GM23338 (cell line): ENCODE measurements around the gene PFKP. TPM values are rescaled to one million over a fixed set of nuclear protein-coding genes. Genes with fewer than 3 reads are reported as not detected.

Experiments used
- ATAC-seq: fragments of 200-7000 bp; cut with Tn5 transposase; 3 replicates; pipeline ENCODE4 v1.9.1; 2020
- DNase-seq: peaks from one replicate; pipeline ENCODE4 v3.0.0-alpha.2; 2015; ENCODE audit warnings: low spot score
- H2AFZ ChIP-seq: fragments of 200-600 bp; sonication (generic); 2 replicates; pipeline ENCODE4 v1.8.0; 2016; ENCODE audit warnings: antibody characterized with exemption, mild to moderate bottlenecking, moderate library complexity
- H3F3A ChIP-seq: fragments of 200-600 bp; sonication (generic); replicated peaks from 2 replicates; pipeline ENCODE4 v1.8.0; 2017; ENCODE audit warnings: antibody characterized with exemption, mixed run types, low read depth
- H3K27ac ChIP-seq: fragments of 200-600 bp; sonication (generic); 2 replicates; pipeline ENCODE4 v1.6.1; 2016; ENCODE audit warnings: low read depth
- H3K27me3 ChIP-seq: fragments of 200-600 bp; sonication (generic); 2 replicates; pipeline ENCODE4 v1.8.0; 2016; ENCODE audit warnings: mild to moderate bottlenecking, mixed run types, moderate library complexity; ENCODE audit not compliant: insufficient read depth
- H3K36me3 ChIP-seq: fragments of 200-600 bp; sonication (generic); 2 replicates; pipeline ENCODE4 v1.8.0; 2016; ENCODE audit warnings: mild to moderate bottlenecking; ENCODE audit not compliant: insufficient read depth
- H3K4me1 ChIP-seq: fragments of 200-600 bp; sonication (generic); 2 replicates; pipeline ENCODE4 v1.8.0; 2016; ENCODE audit warnings: mild to moderate bottlenecking, moderate library complexity; ENCODE audit not compliant: insufficient read depth
- H3K4me2 ChIP-seq: fragments of 200-600 bp; sonication (generic); 2 replicates; pipeline ENCODE4 v1.7.1; 2017; ENCODE audit warnings: mixed run types
- H3K4me3 ChIP-seq: fragments of 200-600 bp; sonication (generic); 2 replicates; pipeline ENCODE4 v1.6.1; 2016; ENCODE audit warnings: mixed run types
- H3K79me2 ChIP-seq: fragments of 200-600 bp; sonication (generic); replicated peaks from 2 replicates; pipeline ENCODE4 v1.8.0; 2017; ENCODE audit warnings: mild to moderate bottlenecking; ENCODE audit not compliant: insufficient read depth
- H3K9me2 ChIP-seq: fragments of 200-600 bp; sonication (generic); 2 replicates; pipeline ENCODE4 v1.8.0; 2017; ENCODE audit not compliant: insufficient read depth
- H4K20me1 ChIP-seq: fragments of 200-600 bp; sonication (generic); replicated peaks from 2 replicates; pipeline ENCODE4 v1.8.0; 2017; ENCODE audit warnings: mild to moderate bottlenecking; ENCODE audit not compliant: insufficient read depth
- H3K27ac Mint-ChIP-seq: 2 replicates; pipeline ENCODE4 v1.8.0; 2020; ENCODE audit warnings: inconsistent platforms, mild to moderate bottlenecking, moderate library complexity, mixed read lengths
- H3K27me3 Mint-ChIP-seq: 3 replicates; pipeline ENCODE4 v1.8.0; 2022; ENCODE audit warnings: low read depth, mild to moderate bottlenecking, moderate library complexity, mixed read lengths, inconsistent platforms; ENCODE audit not compliant: insufficient read depth, poor library complexity
- H3K36me3 Mint-ChIP-seq: 3 replicates; pipeline ENCODE4 v1.8.0; 2021; ENCODE audit warnings: low read depth, mild to moderate bottlenecking, inconsistent platforms, moderate library complexity, mixed read lengths
- H3K4me1 Mint-ChIP-seq: 3 replicates; pipeline ENCODE4 v1.8.0; 2020; ENCODE audit warnings: mild to moderate bottlenecking, inconsistent platforms, mixed read lengths
- H3K4me3 Mint-ChIP-seq: 3 replicates; pipeline ENCODE4 v1.8.0; 2021; ENCODE audit warnings: moderate library complexity, mild to moderate bottlenecking, inconsistent platforms, mixed read lengths
- H3K9me3 Mint-ChIP-seq: 3 replicates; pipeline ENCODE4 v1.8.0; 2020; ENCODE audit warnings: moderate library complexity, mild to moderate bottlenecking, inconsistent platforms, mixed read lengths
- CREB1 ChIP-seq: fragments of 250-450 bp; sonication (Bioruptor Pico); IDR thresholded peaks from 2 replicates; pipeline ENCODE4 v1.5.0; 2020; ENCODE audit warnings: low read depth, mild to moderate bottlenecking, moderate library complexity
- EZH2 ChIP-seq: fragments of 200-600 bp; sonication (generic); IDR thresholded peaks from one replicate; pipeline ENCODE4 v1.8.0; 2017; ENCODE audit warnings: antibody characterized with exemption, mild to moderate bottlenecking, low read depth; ENCODE audit not compliant: unreplicated experiment
- EZH2phosphoT487 ChIP-seq: fragments of 200-600 bp; sonication (generic); IDR thresholded peaks from one replicate; pipeline ENCODE4 v1.8.1; 2018; ENCODE audit warnings: antibody characterized with exemption; ENCODE audit not compliant: unreplicated experiment
- JUNB ChIP-seq: IDR thresholded peaks from one replicate; pipeline ENCODE4 v1.6.1; 2016; ENCODE audit warnings: antibody characterized with exemption; ENCODE audit not compliant: unreplicated experiment
- NANOG ChIP-seq: IDR thresholded peaks from 2 replicates; pipeline ENCODE4 v1.6.1; 2016; ENCODE audit warnings: antibody characterized with exemption, borderline replicate concordance
- POLR2AphosphoS5 ChIP-seq: IDR thresholded peaks from 2 replicates; pipeline ENCODE4 v1.6.1; 2016; ENCODE audit warnings: antibody characterized with exemption, low read depth
- STAT1 ChIP-seq: IDR thresholded peaks from one replicate; pipeline ENCODE4 v1.6.1; 2016; ENCODE audit warnings: antibody characterized with exemption; ENCODE audit not compliant: unreplicated experiment
- ZNF114 ChIP-seq: fragments of 250-450 bp; sonication (Bioruptor Pico); IDR thresholded peaks from 2 replicates; pipeline ENCODE4 v1.5.0; 2020; ENCODE audit warnings: mild to moderate bottlenecking, moderate library complexity
- ZNF331 ChIP-seq: fragments of 250-450 bp; sonication (Bioruptor Pico); IDR thresholded peaks from 2 replicates; pipeline ENCODE4 v1.5.0; 2020; ENCODE audit warnings: low read depth, mild to moderate bottlenecking, moderate library complexity
- polyA plus RNA-seq: library from polyadenylated mRNA; unstranded; fragments of >200 nt; fragmentation: Nextera tagmentation; extraction: Ambion mirVana; gene quantifications from 2 replicates; pipeline ENCODE4 v1.2.1, GENCODE V29; 2016
- total RNA-seq: library from RNA; depleted of rRNA; stranded (reverse); fragments of >200 nt; shearing (Covaris generic); gene quantifications from 2 replicates; pipeline ENCODE4 v1.2.3, GENCODE V29; 2014
- TF ChIP-seq, protein P1 (sequence below): IDR thresholded peaks from one replicate; pipeline ENCODE4 v1.6.1; 2018; ENCODE audit warnings: antibody characterized with exemption; ENCODE audit not compliant: unreplicated experiment
- TF ChIP-seq, protein P2 (sequence below), 2 experiments: fragments of 200-600 bp in 1 of 2; sonication (generic) in 1 of 2; conservative IDR thresholded peaks; 2 replicates each; pipeline versions ENCODE4 v1.5.1 to v1.6.1; 2016 to 2017; ENCODE audit warnings: antibody characterized with exemption in 2 of 2, low read depth in 2 of 2, mild to moderate bottlenecking in 2 of 2, moderate library complexity in 1 of 2
- TF ChIP-seq, protein P3 (sequence below): IDR thresholded peaks from 2 replicates; pipeline ENCODE4 v1.6.1; 2016; ENCODE audit warnings: antibody characterized with exemption

Gene PFKP
- total and polyA plus RNA-seq, 2 experiments from 2014 or later: 56.3 to 120 TPM

DNA sequence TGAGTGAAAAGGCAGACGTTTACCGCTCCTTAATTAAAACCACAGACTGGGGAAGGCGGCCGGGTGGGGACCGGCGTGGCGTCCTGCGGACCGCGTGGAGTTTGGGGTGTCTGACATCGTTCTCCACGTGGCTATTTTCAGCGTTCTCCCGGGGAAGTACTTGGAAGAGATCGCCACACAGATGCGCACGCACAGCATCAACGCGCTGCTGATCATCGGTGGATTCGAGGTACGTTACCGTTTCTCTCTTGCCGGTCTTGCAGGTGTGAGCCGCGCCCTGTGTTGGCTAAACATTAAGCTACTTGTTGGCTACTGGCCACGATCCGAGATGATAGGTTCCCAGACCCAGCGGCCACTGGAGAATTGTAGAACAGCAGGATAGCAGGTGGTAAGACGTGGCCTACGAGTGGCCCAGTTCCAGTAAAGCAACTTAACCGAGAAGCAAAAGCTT, 51.3 kb downstream of the PFKP start (continued):
- TF ChIP-seq ZNF331 (CRISPR knock-in tag): no peak
- no peak for TF ChIP-seq NANOG
- TF ChIP-seq, protein P1, sequence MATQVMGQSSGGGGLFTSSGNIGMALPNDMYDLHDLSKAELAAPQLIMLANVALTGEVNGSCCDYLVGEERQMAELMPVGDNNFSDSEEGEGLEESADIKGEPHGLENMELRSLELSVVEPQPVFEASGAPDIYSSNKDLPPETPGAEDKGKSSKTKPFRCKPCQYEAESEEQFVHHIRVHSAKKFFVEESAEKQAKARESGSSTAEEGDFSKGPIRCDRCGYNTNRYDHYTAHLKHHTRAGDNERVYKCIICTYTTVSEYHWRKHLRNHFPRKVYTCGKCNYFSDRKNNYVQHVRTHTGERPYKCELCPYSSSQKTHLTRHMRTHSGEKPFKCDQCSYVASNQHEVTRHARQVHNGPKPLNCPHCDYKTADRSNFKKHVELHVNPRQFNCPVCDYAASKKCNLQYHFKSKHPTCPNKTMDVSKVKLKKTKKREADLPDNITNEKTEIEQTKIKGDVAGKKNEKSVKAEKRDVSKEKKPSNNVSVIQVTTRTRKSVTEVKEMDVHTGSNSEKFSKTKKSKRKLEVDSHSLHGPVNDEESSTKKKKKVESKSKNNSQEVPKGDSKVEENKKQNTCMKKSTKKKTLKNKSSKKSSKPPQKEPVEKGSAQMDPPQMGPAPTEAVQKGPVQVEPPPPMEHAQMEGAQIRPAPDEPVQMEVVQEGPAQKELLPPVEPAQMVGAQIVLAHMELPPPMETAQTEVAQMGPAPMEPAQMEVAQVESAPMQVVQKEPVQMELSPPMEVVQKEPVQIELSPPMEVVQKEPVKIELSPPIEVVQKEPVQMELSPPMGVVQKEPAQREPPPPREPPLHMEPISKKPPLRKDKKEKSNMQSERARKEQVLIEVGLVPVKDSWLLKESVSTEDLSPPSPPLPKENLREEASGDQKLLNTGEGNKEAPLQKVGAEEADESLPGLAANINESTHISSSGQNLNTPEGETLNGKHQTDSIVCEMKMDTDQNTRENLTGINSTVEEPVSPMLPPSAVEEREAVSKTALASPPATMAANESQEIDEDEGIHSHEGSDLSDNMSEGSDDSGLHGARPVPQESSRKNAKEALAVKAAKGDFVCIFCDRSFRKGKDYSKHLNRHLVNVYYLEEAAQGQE: no peak
- TF ChIP-seq EZH2: no peak
- no peak for TF ChIP-seq CREB1 (CRISPR knock-in tag)
- TF ChIP-seq JUNB: no peak

DNA sequence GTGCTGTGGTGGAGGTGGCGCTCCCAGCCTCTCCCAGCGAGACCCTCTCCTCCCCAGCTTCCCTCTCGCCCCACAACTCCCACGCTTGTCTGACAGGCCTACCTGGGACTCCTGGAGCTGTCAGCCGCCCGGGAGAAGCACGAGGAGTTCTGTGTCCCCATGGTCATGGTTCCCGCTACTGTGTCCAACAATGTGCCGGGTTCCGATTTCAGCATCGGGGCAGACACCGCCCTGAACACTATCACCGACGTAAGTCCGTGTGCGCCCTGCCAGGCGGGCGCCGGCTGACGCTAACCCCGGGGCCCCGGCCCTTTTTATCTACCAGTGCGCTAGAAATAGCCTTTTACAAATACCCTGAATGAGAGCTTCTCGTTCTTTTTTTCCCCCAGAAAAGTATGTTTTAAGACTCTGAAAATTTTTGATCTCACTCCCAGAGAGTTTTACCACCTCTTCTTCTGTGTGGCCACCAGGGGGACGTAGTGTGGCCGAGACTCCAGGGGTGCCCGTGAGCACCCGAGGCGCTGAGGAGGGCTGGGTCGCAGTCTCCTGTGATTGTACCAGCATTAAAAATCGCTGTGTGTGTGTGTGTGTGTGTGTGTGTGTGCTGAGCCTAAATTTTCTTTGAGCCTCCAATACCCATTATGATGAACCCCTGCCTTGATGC, 52.6 kb downstream of the PFKP start:
- ATAC-seq (peak; percentile 83), DNase-seq (peak; percentile 60)
- TF ChIP-seq ZNF331 (CRISPR knock-in tag): no peak
- TF ChIP-seq, protein P2, sequence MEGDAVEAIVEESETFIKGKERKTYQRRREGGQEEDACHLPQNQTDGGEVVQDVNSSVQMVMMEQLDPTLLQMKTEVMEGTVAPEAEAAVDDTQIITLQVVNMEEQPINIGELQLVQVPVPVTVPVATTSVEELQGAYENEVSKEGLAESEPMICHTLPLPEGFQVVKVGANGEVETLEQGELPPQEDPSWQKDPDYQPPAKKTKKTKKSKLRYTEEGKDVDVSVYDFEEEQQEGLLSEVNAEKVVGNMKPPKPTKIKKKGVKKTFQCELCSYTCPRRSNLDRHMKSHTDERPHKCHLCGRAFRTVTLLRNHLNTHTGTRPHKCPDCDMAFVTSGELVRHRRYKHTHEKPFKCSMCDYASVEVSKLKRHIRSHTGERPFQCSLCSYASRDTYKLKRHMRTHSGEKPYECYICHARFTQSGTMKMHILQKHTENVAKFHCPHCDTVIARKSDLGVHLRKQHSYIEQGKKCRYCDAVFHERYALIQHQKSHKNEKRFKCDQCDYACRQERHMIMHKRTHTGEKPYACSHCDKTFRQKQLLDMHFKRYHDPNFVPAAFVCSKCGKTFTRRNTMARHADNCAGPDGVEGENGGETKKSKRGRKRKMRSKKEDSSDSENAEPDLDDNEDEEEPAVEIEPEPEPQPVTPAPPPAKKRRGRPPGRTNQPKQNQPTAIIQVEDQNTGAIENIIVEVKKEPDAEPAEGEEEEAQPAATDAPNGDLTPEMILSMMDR (conservative IDR thresholded peaks at IDR 0.05; ENCODE audit: low read depth in 2 of 2): peak; percentile 51 to 71
- Histone ChIP-seq H2AFZ (no peak overlapping the region), H3K4me1 (no peaks in the 10 kb centered on the region), H3F3A (no peaks in the 10 kb centered on the region), H4K20me1 (no peaks in the 10 kb centered on the region), H3K4me3 (no peak overlapping the region), H3K4me2 (no peak overlapping the region), H3K9me2 (no peaks in the 10 kb centered on the region), H3K36me3 (peaks cover 19% of the 10 kb centered on the region), H3K79me2 (no peaks in the 10 kb centered on the region), H3K27ac (no peak overlapping the region), H3K27me3 (no peaks in the 10 kb centered on the region)
- Mint-ChIP-seq H3K27ac (no peak overlapping the region), H3K4me3 (no peak overlapping the region), H3K9me3 (no peaks in the 10 kb centered on the region), H3K27me3 (peaks cover 6% of the 10 kb centered on the region), H3K36me3 (peaks cover 69% of the 10 kb centered on the region), H3K4me1 (no peaks in the 10 kb centered on the region)

DNA sequence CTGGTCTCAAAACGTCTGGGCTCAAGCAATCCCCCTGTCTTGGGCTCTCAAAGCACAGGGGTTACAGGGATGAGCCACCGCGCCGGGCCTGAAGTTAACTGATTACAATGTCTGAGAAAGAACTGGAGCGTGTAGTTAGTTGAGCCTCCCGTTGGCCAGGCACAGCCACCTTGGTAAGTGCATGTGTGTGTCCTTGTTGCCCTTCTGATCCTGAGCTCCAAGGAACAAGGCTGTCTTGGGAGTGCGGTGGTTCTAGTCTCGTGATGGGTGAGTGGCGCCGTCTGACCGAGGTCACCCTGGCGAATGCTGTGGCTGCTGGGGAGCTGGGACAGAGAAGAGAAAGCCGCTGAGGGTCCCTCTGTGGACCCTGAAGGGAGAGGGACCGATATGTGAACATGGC, 54.7 kb downstream of the PFKP start:
- H3K9me3 Mint-ChIP-seq: no peaks in the 10 kb centered on the region
- H2AFZ ChIP-seq: no peak overlapping the region
- DNase-seq (no peak), ATAC-seq (no peak)
- H3K27ac Mint-ChIP-seq: no peak overlapping the region
- H3K4me1 ChIP-seq: no peaks in the 10 kb centered on the region
- no peak overlapping the region for H3K4me3 ChIP-seq
- no peaks in the 10 kb centered on the region for H3K79me2 ChIP-seq
- H3K4me2 ChIP-seq: no peak overlapping the region
- peaks cover 15% of the 10 kb centered on the region for H3K36me3 ChIP-seq
- no peak overlapping the region for H3K4me3 Mint-ChIP-seq
- no peaks in the 10 kb centered on the region for H3K4me1 Mint-ChIP-seq
- no peaks in the 10 kb centered on the region for H4K20me1 ChIP-seq
- peaks cover 58% of the 10 kb centered on the region for H3K36me3 Mint-ChIP-seq
- peaks cover 5% of the 10 kb centered on the region for H3K27me3 Mint-ChIP-seq
- no peaks in the 10 kb centered on the region for H3F3A ChIP-seq
- H3K27ac ChIP-seq: no peak overlapping the region
- H3K27me3 ChIP-seq: no peaks in the 10 kb centered on the region
- no peaks in the 10 kb centered on the region for H3K9me2 ChIP-seq
- TF ChIP-seq STAT1 (no peak), EZH2phosphoT487 (no peak), JUNB (no peak), CREB1 (CRISPR knock-in tag) (no peak), NANOG (no peak), POLR2AphosphoS5 (no peak), EZH2 (no peak), ZNF114 (CRISPR knock-in tag) (no peak), ZNF331 (CRISPR knock-in tag) (no peak)
- TF ChIP-seq, protein P3, sequence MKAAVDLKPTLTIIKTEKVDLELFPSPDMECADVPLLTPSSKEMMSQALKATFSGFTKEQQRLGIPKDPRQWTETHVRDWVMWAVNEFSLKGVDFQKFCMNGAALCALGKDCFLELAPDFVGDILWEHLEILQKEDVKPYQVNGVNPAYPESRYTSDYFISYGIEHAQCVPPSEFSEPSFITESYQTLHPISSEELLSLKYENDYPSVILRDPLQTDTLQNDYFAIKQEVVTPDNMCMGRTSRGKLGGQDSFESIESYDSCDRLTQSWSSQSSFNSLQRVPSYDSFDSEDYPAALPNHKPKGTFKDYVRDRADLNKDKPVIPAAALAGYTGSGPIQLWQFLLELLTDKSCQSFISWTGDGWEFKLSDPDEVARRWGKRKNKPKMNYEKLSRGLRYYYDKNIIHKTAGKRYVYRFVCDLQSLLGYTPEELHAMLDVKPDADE: no peak
- TF ChIP-seq, protein P1: no peak
